ENCODE measurements around the gene ALB.

Gene ALB

GRCh38 chr4:73453701-73454005 lies 49.6 kb downstream of the ALB start:
- H3K9ac ChIP-seq: no peak overlapping the region
- no peaks in the 10 kb centered on the region for H3K79me2 ChIP-seq (ENCODE audit: insufficient read depth, low read depth)
- H2AFZ ChIP-seq (ENCODE audit: low read depth): no peak overlapping the region

DNA sequence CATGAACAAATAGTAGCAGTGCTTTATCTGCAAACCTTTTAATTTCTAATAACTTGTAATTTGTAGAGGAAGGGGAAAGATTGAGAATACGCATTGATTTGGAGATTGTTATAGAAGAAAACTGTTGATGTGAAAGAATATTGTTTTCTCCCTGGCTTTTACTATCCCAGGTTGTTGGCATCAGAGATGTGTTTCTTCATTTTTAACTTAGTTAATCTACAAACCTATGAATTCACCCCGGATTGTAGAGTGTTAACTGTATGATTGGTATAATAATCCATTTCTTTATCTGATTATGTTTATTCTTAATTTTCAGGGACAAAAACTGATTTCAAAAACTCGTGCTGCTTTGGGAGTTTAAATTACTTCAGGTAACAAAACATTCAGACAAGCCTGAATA lies 50.8 kb downstream of the ALB start:
- no peaks in the 10 kb centered on the region for H3K4me1 ChIP-seq (ENCODE audit: low read depth, poor library complexity, severe bottlenecking)
- TF ChIP-seq, protein P1, sequence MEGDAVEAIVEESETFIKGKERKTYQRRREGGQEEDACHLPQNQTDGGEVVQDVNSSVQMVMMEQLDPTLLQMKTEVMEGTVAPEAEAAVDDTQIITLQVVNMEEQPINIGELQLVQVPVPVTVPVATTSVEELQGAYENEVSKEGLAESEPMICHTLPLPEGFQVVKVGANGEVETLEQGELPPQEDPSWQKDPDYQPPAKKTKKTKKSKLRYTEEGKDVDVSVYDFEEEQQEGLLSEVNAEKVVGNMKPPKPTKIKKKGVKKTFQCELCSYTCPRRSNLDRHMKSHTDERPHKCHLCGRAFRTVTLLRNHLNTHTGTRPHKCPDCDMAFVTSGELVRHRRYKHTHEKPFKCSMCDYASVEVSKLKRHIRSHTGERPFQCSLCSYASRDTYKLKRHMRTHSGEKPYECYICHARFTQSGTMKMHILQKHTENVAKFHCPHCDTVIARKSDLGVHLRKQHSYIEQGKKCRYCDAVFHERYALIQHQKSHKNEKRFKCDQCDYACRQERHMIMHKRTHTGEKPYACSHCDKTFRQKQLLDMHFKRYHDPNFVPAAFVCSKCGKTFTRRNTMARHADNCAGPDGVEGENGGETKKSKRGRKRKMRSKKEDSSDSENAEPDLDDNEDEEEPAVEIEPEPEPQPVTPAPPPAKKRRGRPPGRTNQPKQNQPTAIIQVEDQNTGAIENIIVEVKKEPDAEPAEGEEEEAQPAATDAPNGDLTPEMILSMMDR (conservative IDR thresholded peaks at IDR 0.05; ENCODE audit: low read depth, low read length): no peak
- H3K4me2 ChIP-seq: no peak overlapping the region
- H2AFZ ChIP-seq (ENCODE audit: low read depth): no peak overlapping the region
- H3K79me2 ChIP-seq (ENCODE audit: insufficient read depth, low read depth): no peaks in the 10 kb centered on the region
- H4K20me1 ChIP-seq (ENCODE audit: insufficient read depth): no peaks in the 10 kb centered on the region
- H3K36me3 ChIP-seq (ENCODE audit: insufficient read depth): no peaks in the 10 kb centered on the region
- no peak overlapping the region for H3K4me3 ChIP-seq (IDR thresholded peaks at IDR 0.05; ENCODE audit: insufficient read depth, low read depth, low read length)
- no peaks in the 10 kb centered on the region for H3K27me3 ChIP-seq (ENCODE audit: insufficient read depth, low read depth)
- no peak overlapping the region for H3K27ac ChIP-seq
- no peak overlapping the region for H3K9ac ChIP-seq

More at GRCh38 chr4:73453701-73454005, 49.6 kb downstream of the ALB start:
- TF ChIP-seq, protein P1 (conservative IDR thresholded peaks at IDR 0.05; ENCODE audit: low read depth, low read length): no peak
- H3K36me3 ChIP-seq (ENCODE audit: insufficient read depth): no peaks in the 10 kb centered on the region
- H3K27me3 ChIP-seq (ENCODE audit: insufficient read depth, low read depth): no peaks in the 10 kb centered on the region
- H3K4me3 ChIP-seq (IDR thresholded peaks at IDR 0.05; ENCODE audit: insufficient read depth, low read depth, low read length): no peak overlapping the region
- no peaks in the 10 kb centered on the region for H4K20me1 ChIP-seq (ENCODE audit: insufficient read depth)
- no peak overlapping the region for H3K4me2 ChIP-seq
- H3K4me1 ChIP-seq (ENCODE audit: low read depth, poor library complexity, severe bottlenecking): no peaks in the 10 kb centered on the region
- no peak overlapping the region for H3K27ac ChIP-seq

DNA sequence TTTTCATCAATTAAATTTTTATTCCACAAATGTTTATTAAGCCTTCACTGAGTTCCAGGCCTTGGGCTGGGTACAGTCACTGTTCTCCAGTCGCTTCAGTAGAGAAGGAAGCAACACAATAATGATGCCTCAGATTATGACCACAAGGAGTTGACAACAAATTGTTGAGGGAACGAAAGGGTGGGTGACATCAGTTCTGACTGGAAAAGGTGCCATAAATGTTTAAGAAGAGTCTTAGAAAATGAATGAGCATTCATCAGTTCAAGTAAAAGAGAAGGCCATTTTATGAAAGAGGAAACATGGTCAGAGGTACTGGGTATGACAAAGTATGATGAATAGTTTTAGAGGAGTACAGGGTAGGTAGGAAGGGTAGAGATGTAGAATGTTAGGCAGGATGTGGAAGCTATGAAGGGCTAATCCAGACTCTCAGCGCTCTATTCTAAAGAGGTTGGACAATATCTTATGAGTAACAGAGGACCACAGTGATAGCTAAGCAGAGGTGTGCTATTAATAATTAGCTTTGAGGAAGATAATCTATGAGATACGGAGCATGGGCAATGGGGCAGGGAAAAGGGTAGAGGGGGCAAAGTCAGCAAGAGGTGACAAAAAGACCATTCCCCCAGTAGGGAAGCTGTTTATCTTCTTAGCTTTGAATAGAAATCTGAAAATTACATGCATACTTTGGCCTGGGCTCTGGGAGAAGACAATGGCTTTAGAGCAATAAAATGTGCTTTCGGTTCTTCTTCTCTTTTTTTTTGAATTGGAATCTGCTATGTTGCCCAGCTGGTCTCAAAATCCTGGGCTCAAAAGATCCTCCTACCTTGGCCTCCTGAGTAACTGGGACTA lies 52.3 kb downstream of the ALB start:
- H3K4me3 ChIP-seq (IDR thresholded peaks at IDR 0.05; ENCODE audit: insufficient read depth, low read depth, low read length): no peak overlapping the region
- H2AFZ ChIP-seq (ENCODE audit: low read depth): no peak overlapping the region
- H3K27me3 ChIP-seq (ENCODE audit: insufficient read depth, low read depth): no peaks in the 10 kb centered on the region
- no peaks in the 10 kb centered on the region for H3K79me2 ChIP-seq (ENCODE audit: insufficient read depth, low read depth)
- TF ChIP-seq, protein P1 (conservative IDR thresholded peaks at IDR 0.05; ENCODE audit: low read depth, low read length): no peak
- no peak overlapping the region for H3K9ac ChIP-seq
- no peak overlapping the region for H3K27ac ChIP-seq
- H4K20me1 ChIP-seq (ENCODE audit: insufficient read depth): no peaks in the 10 kb centered on the region
- H3K36me3 ChIP-seq (ENCODE audit: insufficient read depth): no peaks in the 10 kb centered on the region
- no peak overlapping the region for H3K4me2 ChIP-seq
- H3K4me1 ChIP-seq (ENCODE audit: low read depth, poor library complexity, severe bottlenecking): no peaks in the 10 kb centered on the region

DNA sequence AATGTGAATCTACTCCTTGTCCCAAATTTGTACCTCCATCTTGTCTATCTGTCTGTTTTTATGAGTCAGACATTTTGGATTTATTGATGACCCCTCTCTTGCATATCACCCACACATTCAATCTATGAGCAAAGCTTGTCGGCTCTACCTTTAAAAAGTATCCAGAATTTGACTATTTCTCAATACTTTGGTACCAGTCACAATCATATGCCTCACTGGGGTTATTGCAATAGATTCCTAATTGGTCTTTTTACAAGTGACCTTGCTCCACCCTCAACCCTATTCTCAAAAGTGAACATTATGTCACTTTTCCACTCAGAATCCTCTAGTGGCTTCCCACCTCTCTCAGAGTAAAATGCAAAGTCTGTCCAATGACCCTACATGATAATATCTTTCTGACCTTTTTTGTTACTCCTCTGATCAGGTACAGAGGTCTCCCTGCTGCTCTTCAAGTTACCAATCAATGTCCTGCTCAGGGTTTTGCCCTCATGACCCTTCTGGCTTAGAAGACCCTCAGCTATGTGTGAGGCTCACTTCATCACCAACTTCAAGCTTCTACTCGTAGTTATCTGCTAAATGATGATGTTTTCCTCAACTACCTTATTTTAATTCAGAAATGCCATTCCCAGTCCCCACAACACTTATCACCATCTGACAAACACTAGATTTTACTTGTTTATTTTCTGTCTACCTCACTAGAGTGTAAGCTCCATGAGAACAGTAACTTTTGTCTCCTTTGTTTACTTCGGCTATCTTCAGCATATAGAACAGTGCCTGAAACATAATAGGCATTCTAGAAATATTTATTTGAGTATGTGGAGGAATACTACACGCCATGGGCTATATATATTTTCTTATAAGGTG lies 54.3 kb downstream of the ALB start:
- Histone ChIP-seq H2AFZ (ENCODE audit: low read depth) (no peak overlapping the region), H3K27me3 (ENCODE audit: insufficient read depth, low read depth) (no peaks in the 10 kb centered on the region), H3K4me2 (no peak overlapping the region), H3K4me1 (ENCODE audit: low read depth, poor library complexity, severe bottlenecking) (no peaks in the 10 kb centered on the region), H3K36me3 (ENCODE audit: insufficient read depth) (no peaks in the 10 kb centered on the region), H3K79me2 (ENCODE audit: insufficient read depth, low read depth) (no peaks in the 10 kb centered on the region), H3K27ac (no peak overlapping the region), H4K20me1 (ENCODE audit: insufficient read depth) (no peaks in the 10 kb centered on the region), H3K4me3 (IDR thresholded peaks at IDR 0.05; ENCODE audit: insufficient read depth, low read depth, low read length) (no peak overlapping the region), H3K9ac (no peak overlapping the region)
- TF ChIP-seq, protein P1 (conservative IDR thresholded peaks at IDR 0.05; ENCODE audit: low read depth, low read length): no peak
